Left lung (tissue), 10 donors: ENCODE data around the gene CEP295NL. TPM values are rescaled to one million over a fixed set of nuclear protein-coding genes. Genes with fewer than 3 reads are reported as not detected.
"Not testable (repeated sequence)": the region's sequence is repeated elsewhere in the genome, so short reads cannot be mapped to it uniquely, and the experiment has no call there.

Source experiments
- ATAC-seq: fragments of 200-7000 bp; cut with Tn5 transposase; one replicate; pipeline ENCODE4 v1.9.1; 2020; ENCODE audit warnings: moderate library complexity
- DNase-seq, 4 donors: peaks; one replicate each; pipeline ENCODE4 v3.0.0-alpha.2; 2013 to 2020
- H3K27ac ChIP-seq, 2 donors: fragments of 200-600 bp; sonication (generic) in 1 of 2; one replicate each; pipeline versions ENCODE4 v1.5.0 to v1.8.0; 2020 to 2021
- H3K27me3 ChIP-seq, 2 donors: fragments of 200-600 bp; sonication (generic) in 1 of 2; one replicate each; pipeline versions ENCODE4 v1.5.0 to v1.8.0; 2020 to 2021
- H3K36me3 ChIP-seq, 2 donors: fragments of 200-600 bp; sonication (generic) in 1 of 2; one replicate each; pipeline versions ENCODE4 v1.5.0 to v1.8.0; 2020 to 2021
- H3K4me1 ChIP-seq, 2 donors: fragments of 200-600 bp; one replicate each; pipeline ENCODE4 v1.8.0; 2021
- H3K4me3 ChIP-seq, 2 donors: fragments of 200-600 bp; sonication (generic) in 1 of 2; one replicate each; pipeline versions ENCODE4 v1.5.0 to v1.8.0; 2020 to 2021; ENCODE audit warnings: mild to moderate bottlenecking in 1 of 2
- H3K9me3 ChIP-seq, 2 donors: fragments of 200-600 bp; sonication (generic) in 1 of 2; one replicate each; pipeline versions ENCODE4 v1.5.0 to v1.8.0; 2020 to 2021
- CTCF ChIP-seq, 2 donors: fragments of 200-600 bp; sonication (generic) in 1 of 2; IDR thresholded peaks; one replicate each; pipeline versions ENCODE4 v1.5.0 to v1.8.0; 2021; ENCODE audit warnings: antibody characterized with exemption in 2 of 2
- intact Hi-C, 2 donors: fragments of 100-400 bp; cut with DNase I; formaldehyde crosslinking; loops; one replicate each; pipeline versions ENCODE4 v1.11.2 to v1.14.2; 2022
- polyA plus RNA-seq, 6 donors: library from polyadenylated mRNA; unstranded; fragments of 120-200 nt; gene quantifications; one replicate each; pipeline ENCODE4 v1.2.1, GENCODE V29; 2013; ENCODE audit not compliant: insufficient read length in 6 of 6
- total RNA-seq, 2 donors: library from RNA; stranded (reverse); fragmentation: NEBNext Ultra II Directional; extraction: Animal tissue kit (Norgen Biotek cat#: 25700); gene quantifications; one replicate each; pipeline ENCODE4 v1.2.1, GENCODE V29; 2021
- donor health status: DM: no; HTN: yes; CAD: no.
- donor health status: DM: no; HTN: no; CAD: no.

Gene CEP295NL
- total and polyA plus RNA-seq, 8 donors, result 0.37 to 6.6 (median 0.72) TPM

GRCh38 chr17:78905541-78905940, 2.5 kb upstream of the CEP295NL start:
- no peak for TF ChIP-seq CTCF (IDR thresholded peaks at IDR 0.05)
- intact Hi-C loops, result no loop called here
- Histone ChIP-seq H3K4me3 (no peak overlapping the region), H3K36me3 (peaks cover 0 to 10% of the 10 kb centered on the region in 2 donors), H3K9me3 (no peaks in the 10 kb centered on the region), H3K27me3 (no peaks in the 10 kb centered on the region), H3K27ac (no peak overlapping the region), H3K4me1 (peaks cover 0 to 17% of the 10 kb centered on the region in 2 donors)
- no peak for DNase-seq
- no peak for ATAC-seq

DNA sequence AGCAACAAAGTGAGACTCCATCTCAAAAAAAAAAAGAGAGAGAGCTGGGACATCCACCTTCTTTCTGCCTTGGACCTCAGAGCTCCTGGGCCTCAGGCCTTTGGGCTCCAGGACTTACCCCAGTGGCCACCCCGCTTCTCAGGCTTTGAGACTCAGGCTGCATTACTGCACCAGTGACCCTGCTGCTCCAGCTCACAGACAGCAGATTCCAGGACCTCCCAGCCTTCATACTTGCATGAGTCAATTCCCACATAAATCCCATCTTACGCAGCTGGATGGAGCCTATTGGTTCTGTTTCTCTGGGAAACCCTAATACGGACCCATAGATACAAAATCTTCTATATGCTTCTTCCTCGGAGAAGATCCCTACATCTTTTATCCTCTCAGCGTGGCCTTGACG, 2.1 kb upstream of the CEP295NL start:
- DNase-seq (no peak), ATAC-seq (no peak)
- intact Hi-C loops, result no loop called here
- Histone ChIP-seq H3K4me3 (no peak overlapping the region), H3K36me3 (peaks cover 0 to 12% of the 10 kb centered on the region in 2 donors), H3K4me1 (peaks cover 0 to 13% of the 10 kb centered on the region in 2 donors), H3K27me3 (no peaks in the 10 kb centered on the region), H3K9me3 (no peaks in the 10 kb centered on the region), H3K27ac (no peak overlapping the region)
- TF ChIP-seq CTCF (IDR thresholded peaks at IDR 0.05), result no peak

DNA sequence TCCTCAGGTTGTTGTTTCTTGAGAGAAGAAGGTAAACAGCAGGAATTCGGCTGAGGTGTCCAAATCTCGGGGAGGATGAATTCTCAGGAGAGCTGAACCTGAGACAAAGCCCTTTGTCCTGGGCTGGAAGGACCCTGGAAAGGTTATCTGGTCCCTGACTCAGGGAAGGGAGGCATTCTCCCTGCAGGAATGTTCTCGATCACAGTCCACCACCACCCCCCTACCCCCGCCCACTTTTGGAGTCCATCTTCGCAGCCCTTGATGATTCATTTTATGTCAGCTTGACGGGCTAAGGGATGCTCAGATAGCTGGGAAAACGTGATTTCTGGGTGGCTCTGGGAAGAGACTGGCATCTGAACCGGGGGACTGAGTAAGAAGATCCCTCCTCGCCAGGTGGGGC, 1.4 kb upstream of the CEP295NL start:
- Histone ChIP-seq H3K4me3 (no peak overlapping the region), H3K4me1 (peaks cover 3 to 12% of the 10 kb centered on the region in 2 donors), H3K27ac (no peak overlapping the region), H3K36me3 (peaks cover 0 to 12% of the 10 kb centered on the region in 2 donors), H3K9me3 (no peaks in the 10 kb centered on the region), H3K27me3 (no peaks in the 10 kb centered on the region)
- intact Hi-C loops, result no loop called here
- DNase-seq (no peak), ATAC-seq (no peak)
- no peak for TF ChIP-seq CTCF (IDR thresholded peaks at IDR 0.05)

DNA sequence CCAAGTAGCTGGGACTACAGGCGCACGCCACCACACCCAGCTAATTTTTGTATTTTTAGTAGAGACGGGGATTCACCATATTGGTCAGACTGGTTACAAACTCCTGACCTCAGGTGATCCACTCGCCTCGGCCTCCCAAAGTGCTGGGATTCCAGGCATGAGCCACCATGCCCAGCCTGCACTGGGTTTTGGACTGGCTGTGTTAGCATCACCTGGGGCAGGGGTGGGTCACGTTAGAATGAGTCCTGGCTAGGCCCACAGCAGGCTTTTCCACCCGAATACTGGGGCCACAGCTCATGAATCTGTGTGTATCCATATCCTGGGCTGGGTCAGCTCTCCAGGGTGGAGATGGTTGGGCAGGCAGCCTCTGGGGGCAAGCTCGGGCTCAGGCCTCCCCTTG, 770 bp downstream of the CEP295NL start:
- H3K9me3 ChIP-seq, H3K4me3 ChIP-seq, intact Hi-C loops, ATAC-seq, H3K27me3 ChIP-seq, DNase-seq, H3K27ac ChIP-seq: not testable (repeated sequence)
- peaks cover 0 to 17% of the 10 kb centered on the region in 2 donors for H3K36me3 ChIP-seq
- H3K4me1 ChIP-seq, result peaks cover 9 to 26% of the 10 kb centered on the region in 2 donors

- Histone ChIP-seq H3K9me3 (no peaks in the 10 kb centered on the region), H3K4me3 (no peak overlapping the region), H3K36me3 (peaks cover 0 to 17% of the 10 kb centered on the region in 2 donors), H3K4me1 (peaks cover 9 to 29% of the 10 kb centered on the region in 2 donors), H3K27me3 (no peaks in the 10 kb centered on the region), H3K27ac (no peak overlapping the region)
- no peak for TF ChIP-seq CTCF (IDR thresholded peaks at IDR 0.05)
- ATAC-seq (no peak), DNase-seq (no peak)
- intact Hi-C loops, result no loop called here
Observed at GRCh38 chr17:78901806-78902205, 1.2 kb downstream of the CEP295NL start.

DNA sequence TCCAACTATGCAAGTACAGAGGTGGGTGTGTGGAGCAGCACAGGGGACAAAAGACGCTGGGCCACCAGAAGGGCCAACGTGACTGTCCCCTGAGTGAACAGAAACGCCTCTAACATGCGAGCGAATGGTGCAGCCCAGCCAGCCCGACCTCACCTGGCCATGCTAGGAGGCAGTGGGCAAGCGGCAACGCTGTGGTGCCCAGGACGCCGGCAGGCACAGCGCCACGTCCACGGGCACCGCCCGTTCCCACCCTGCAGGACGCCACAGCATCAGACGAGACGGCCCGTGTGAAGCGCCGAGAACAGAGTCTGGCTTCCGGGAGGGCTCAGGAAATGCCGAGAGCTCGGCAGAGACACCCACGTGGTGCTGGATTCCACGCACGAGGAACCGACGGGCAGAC, 2.2 kb downstream of the CEP295NL start:
- Histone ChIP-seq H3K27ac (no peak overlapping the region), H3K9me3 (no peaks in the 10 kb centered on the region), H3K4me1 (peaks cover 9 to 39% of the 10 kb centered on the region in 2 donors), H3K4me3 (no peak overlapping the region), H3K27me3 (no peaks in the 10 kb centered on the region), H3K36me3 (peaks cover 0 to 17% of the 10 kb centered on the region in 2 donors)
- DNase-seq (no peak), ATAC-seq (no peak)
- intact Hi-C loops, result no loop called here
- TF ChIP-seq CTCF (IDR thresholded peaks at IDR 0.05), result no peak
